HG03175 (cell line): ENCODE results near the gene ULK4.
"Not testable (repeated sequence)": the region's sequence is repeated elsewhere in the genome, so short reads cannot be mapped to it uniquely, and the experiment has no call there.

Source experiments
- ATAC-seq: cut with Tn5 transposase; IDR thresholded peaks from one replicate; pipeline ENCODE4 v1.9.1; 2021; ENCODE audit warnings: mild to moderate bottlenecking, moderate library complexity; ENCODE audit not compliant: unreplicated experiment

The ULK4 gene

GRCh38 chr3:41961751-41962679 is at the start of gene ULK4:
TSS of gene ULK4 (minus strand) at chr3:41962103. CDS start at chr3:41954759, 7,344 bp downstream.
- ATAC-seq: peak; percentile 90

DNA sequence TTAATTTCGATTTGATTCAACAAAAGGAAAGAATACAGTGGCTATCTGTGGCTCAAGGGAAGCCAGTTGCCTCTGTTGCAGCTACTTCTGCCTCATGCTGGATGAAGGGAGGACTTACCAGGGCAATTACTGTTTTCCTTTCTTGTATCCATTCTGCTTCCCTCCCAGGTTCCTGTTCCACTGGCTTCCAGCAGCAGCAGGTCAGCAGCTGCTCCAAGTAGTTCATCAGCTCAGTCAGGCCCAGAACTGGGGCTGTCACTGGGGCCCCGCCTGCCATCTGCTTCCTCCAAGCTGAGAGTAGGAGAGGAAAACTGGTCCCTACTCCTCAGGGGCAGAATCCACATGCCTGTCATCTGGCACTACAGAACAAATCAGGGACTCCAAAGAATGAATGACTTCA is 48.6 kb upstream of the ULK4 start:
- ATAC-seq: no peak

GRCh38 chr3:42009456-42009855 is 47.6 kb upstream of the ULK4 start:
- no peak for ATAC-seq

DNA sequence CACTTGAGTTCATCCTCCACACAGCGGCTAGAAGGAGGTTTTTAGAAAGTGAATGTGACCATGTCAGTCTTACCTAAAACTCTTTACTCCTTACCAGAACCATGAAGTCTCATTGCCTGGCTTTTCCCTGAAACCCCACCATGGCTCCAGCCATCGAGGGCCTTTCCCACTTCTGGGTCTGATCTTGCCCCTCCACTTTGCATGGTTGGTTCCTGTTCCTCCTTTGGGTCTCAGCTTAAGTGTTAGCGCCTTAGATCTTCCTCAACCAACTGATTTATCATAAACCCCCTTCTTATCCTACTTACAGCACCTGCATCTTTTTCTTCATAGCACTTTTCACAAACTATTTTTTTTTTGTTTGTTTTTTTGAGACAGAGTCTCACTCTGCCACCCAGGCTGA is 45.9 kb upstream of the ULK4 start:
- ATAC-seq: no peak

DNA sequence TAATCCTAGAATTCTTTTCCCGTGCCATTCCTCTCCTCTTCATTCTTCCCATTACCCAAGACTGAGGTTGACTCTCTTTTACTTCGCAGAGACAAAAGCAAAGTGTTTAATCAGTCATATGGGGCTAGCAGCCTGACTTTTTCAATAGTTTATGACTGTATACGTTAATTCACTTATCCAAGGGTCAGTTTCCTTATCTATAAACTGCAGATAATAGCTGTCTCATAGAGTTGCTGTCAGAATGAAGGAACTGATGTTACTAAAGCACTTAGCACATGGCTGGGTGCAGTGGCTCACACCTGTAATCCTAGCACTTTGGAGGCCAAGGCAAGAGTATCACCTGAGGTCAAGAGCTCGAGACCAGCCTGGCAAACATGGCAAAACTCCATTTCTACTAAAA is 43.5 kb upstream of the ULK4 start:
- no peak for ATAC-seq

GRCh38 chr3:42002790-42003189 is 40.9 kb upstream of the ULK4 start:
- ATAC-seq: no peak

DNA sequence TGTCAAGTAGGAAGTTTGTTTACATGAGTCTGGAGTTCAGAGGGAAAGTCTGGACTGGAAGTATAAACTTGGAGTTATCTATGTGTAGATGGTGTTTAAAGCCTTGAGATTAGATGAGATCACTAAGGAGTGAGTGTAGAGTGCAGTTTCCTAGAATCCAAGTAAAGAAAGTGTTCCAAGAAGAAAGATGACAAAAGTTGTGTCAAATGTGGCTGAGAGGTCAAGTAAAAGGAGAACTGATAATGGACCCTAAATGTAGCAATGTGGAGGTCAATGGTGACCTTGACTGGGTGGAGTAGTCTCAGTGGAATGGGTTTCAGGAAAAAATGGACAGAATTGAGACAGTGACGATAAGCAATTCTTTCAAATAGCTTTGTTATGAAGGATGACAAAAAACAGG is 39.9 kb upstream of the ULK4 start:
- no peak for ATAC-seq

DNA sequence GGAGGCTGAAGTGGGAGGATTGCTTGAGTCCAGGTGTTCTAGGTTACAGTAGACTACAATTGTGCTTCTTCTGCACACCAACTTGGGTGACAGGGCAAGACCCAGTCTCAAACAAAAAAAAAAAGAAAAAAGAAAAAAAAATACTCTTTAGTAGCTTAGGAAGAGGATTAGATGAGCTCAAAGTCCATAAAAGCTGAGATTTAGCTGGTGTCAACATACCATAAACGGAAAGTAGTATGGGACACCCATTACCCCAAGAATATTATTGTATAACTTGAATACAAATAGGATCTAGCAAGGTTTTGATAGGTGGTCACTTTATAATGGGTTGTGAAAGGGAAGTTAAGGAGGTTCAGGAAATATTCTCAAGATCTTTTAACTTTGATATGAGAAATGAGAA is 38.0 kb upstream of the ULK4 start:
- no peak for ATAC-seq

GRCh38 chr3:41997702-41998550 is 36.0 kb upstream of the ULK4 start:
- ATAC-seq: no peak

DNA sequence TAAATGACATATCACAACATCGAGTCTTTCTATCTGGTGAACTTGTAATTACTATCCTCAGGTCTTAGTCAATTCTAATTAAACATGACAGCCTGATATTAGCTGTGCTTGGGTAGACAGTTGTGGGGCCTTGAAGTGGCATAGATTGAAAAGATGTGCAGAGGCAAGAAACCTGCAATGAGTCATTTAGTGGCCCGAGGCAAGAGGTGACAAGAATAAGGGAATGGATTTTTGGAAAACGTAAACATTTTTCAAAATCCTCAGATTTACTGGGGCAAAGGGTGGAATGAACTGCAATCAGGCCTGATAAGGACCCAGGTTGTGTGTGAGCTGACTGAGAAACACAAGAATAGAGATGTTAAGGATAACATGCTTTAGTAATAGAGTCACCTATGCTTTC is 29.5 kb upstream of the ULK4 start:
- no peak for ATAC-seq

GRCh38 chr3:41989518-41989917 is 27.6 kb upstream of the ULK4 start:
- no peak for ATAC-seq

DNA sequence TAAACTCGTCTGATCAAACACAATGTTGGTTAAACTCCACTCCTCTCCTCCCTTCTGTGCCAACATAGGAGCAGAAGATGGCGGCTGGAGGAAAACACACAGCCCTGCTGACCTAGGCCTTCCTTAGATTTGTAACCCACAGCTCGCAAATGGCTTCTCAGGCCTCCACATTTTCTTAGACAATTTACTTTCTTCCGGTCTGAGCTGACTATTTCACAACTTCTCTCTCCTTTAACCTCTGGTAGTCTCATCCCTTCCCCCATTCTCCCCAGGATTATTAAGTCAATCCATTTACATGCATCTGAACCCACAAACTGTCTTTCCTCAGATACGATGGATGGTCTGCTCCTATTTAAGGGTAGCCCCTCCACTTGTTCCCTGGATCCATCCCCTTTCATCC is 25.7 kb upstream of the ULK4 start:
- ATAC-seq: no peak

- ATAC-seq: no peak
These were observed 24.7 kb upstream of the ULK4 start for GRCh38 chr3:41986561-41986960.

- no peak for ATAC-seq
These were observed 23.1 kb upstream of the ULK4 start for GRCh38 chr3:41985018-41985417.

GRCh38 chr3:41983091-41983490 is 21.2 kb upstream of the ULK4 start:
- ATAC-seq: not testable (repeated sequence)

DNA sequence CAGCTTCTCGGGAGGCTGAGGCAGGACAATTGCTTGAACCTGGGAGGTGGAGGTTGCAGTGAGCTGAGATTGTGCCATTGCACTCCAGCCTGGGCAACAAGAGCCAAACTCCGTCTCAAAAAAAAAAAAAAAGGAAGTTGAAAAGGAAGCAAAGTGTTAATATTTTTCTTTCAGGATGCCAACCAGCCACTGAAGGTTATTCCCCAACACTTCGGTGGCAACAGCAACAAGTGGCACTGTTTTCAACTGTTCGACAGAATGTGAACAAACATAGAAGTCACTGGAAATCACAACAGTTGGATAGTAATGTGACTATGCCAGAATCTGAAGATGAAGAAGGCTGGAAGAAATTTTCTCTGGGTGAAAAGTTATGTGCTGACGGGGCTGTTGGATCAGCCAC is 15.5 kb upstream of the ULK4 start:
- ATAC-seq: not testable (repeated sequence)

DNA sequence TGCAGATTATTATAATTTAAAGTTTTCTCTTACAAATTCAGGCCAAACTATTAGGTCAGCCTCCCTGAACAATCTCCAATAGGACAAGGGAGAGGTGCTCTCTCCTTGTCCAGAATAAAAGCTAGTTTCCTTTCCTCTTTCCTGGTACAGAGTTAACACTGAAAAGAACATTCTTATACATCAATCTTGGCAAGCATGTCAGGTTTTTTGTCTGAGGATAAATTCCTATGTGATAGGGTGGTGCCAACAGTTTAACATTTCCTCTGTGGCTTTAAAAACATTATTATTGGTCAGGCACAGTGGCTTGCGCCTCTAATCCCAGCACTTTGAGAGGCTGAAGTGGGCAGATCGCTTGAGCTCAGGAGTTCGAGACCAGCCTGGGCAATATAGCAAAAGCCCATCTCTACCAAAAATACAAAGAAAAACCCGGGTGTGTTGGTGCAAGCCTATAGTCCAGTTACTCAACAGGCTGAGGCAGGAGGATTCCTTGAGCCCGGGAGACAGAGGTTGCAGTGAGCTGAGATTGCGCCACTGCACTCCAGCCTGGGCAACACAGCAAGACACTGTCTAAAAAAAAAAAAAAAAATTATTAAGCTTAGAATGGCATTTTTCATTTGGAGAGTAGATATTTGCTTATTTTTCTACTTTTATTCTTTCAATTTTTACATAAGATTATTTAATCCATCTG is 13.7 kb upstream of the ULK4 start:
- no peak for ATAC-seq

DNA sequence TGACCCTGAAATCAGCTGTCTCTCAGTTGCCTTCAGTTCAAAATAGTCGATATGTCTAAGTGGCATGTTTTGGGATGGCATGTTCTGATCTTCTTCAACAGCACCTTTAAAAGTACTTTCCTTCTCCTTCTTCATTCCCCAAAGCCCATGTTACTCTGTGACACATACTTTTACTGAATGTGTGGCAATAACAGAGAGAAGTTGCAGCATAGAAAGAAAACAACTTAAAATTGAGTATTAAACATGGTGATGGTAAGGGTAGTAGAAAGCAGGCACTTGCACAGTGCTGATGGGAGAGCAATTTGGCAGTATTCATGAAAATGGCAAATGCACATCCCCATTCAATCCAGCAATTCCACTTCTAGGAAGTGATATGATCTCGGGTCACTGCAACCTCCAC is 12.3 kb upstream of the ULK4 start:
- no peak for ATAC-seq

DNA sequence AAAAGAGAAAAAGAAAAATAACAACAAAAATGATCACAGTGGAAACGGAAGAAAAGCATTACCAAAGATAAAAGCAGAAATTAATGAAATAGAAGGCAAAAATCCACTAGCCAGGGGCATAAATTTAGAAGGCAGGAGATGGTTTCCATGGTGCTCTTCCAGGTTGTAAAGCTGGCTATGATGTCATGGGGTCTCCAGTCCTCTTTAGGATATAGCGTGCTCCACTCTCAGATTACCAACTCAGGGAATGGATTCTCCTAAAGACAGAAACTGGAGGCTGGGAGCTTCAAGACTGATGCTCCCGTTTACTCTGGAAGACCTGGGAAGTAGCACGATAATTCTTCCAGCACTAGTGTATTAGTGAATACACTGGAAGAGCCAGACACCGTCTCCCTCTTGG is 10.9 kb upstream of the ULK4 start:
- no peak for ATAC-seq

GRCh38 chr3:41966206-41966605 is 4.3 kb upstream of the ULK4 start:
- no peak for ATAC-seq

DNA sequence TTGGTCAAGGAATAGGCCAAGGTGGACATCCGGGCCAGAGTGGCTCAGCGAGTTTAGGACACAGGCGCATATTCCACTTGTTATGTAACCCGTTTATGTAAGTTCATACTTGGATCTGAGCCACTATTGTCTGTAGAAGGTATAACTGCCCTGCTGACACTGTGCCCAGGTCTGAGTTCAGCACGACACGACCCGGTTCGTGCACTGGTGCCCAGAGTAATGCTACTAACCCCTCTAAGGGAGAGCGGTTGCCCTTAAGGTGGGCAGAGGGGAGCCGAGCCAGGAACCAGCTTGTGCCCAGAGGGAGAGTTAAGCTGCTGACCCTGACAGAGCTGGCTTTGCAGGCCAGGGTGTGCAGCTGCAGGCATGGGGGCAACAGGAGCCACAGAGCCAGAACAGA is 1.9 kb upstream of the ULK4 start:
- no peak for ATAC-seq
